ENCODE results near the gene GGT1. TPM values are rescaled to one million over a fixed set of nuclear protein-coding genes. Genes with fewer than 3 reads are reported as not detected.
"Not testable (repeated sequence)": the region's sequence is repeated elsewhere in the genome, so short reads cannot be mapped to it uniquely, and the experiment has no call there.

The GGT1 gene
- total RNA-seq, 1 donor from 2014 or later, result 52.9 TPM

GRCh38 chr22:24665395-24665794 is 62.4 kb downstream of the GGT1 start:
- intact Hi-C loops (cut with micrococcal nuclease); H3K9me3 Mint-ChIP-seq; H3K4me3 Mint-ChIP-seq; DNase-seq; H3K27ac Mint-ChIP-seq; H3K4me1 Mint-ChIP-seq; H3K36me3 Mint-ChIP-seq (ENCODE audit: low read depth): not testable (repeated sequence)
- H3K27me3 Mint-ChIP-seq, result peaks cover 13% of the 10 kb centered on the region

GRCh38 chr22:24667904-24668303 is 64.9 kb downstream of the GGT1 start:
- DNase-seq; H3K4me1 Mint-ChIP-seq; H3K36me3 Mint-ChIP-seq (ENCODE audit: low read depth); H3K27ac Mint-ChIP-seq; intact Hi-C loops (cut with micrococcal nuclease); H3K9me3 Mint-ChIP-seq; H3K4me3 Mint-ChIP-seq: not testable (repeated sequence)
- H3K27me3 Mint-ChIP-seq, result peaks cover 13% of the 10 kb centered on the region

GRCh38 chr22:24672532-24672931 is 69.5 kb downstream of the GGT1 start:
- H3K27me3 Mint-ChIP-seq; DNase-seq; H3K27ac Mint-ChIP-seq; intact Hi-C loops (cut with micrococcal nuclease); H3K4me3 Mint-ChIP-seq; H3K36me3 Mint-ChIP-seq (ENCODE audit: low read depth); H3K9me3 Mint-ChIP-seq; H3K4me1 Mint-ChIP-seq: not testable (repeated sequence)

Other genes with a start within 250 kb of the GGT1 start
- 34.9 and 36.2 TPM in 2 replicates for gene ADORA2A, start 175.6 kb upstream of the GGT1 start, total RNA-seq
- 0.12 TPM in 2 replicates for gene UPB1, start 107.9 kb upstream of the GGT1 start, total RNA-seq
- 118 and 129 TPM in 2 replicates for gene GUCD1, start 48.1 kb upstream of the GGT1 start, total RNA-seq
- gene SNRPD3, start 47.2 kb upstream of the GGT1 start, total RNA-seq, result 166 and 175 TPM in 2 replicates
- 2.6 and 3.2 TPM in 2 replicates for gene LRRC75B, start 10.1 kb upstream of the GGT1 start, total RNA-seq
- not detected in 2 replicates for gene PIWIL3, start 171.5 kb downstream of the GGT1 start, total RNA-seq
- 0.14 and 0.19 TPM in 2 replicates for gene SGSM1, start 203.0 kb downstream of the GGT1 start, total RNA-seq